ENCODE data around the gene OSBPL1A.

Gene OSBPL1A

GRCh38 chr18:24220318-24220688 is 177.3 kb downstream of the OSBPL1A start:
- no peak overlapping the region for H3K4me2 ChIP-seq (ENCODE audit: low read depth, low read length, poor library complexity, severe bottlenecking)
- H3K27ac ChIP-seq (ENCODE audit: low read depth, low read length) = no peak overlapping the region
- no peaks in the 10 kb centered on the region for H3K27me3 ChIP-seq (ENCODE audit: low read length)
- H3K79me2 ChIP-seq (ENCODE audit: insufficient read depth, low read length) = no peaks in the 10 kb centered on the region
- TF ChIP-seq, protein P1, sequence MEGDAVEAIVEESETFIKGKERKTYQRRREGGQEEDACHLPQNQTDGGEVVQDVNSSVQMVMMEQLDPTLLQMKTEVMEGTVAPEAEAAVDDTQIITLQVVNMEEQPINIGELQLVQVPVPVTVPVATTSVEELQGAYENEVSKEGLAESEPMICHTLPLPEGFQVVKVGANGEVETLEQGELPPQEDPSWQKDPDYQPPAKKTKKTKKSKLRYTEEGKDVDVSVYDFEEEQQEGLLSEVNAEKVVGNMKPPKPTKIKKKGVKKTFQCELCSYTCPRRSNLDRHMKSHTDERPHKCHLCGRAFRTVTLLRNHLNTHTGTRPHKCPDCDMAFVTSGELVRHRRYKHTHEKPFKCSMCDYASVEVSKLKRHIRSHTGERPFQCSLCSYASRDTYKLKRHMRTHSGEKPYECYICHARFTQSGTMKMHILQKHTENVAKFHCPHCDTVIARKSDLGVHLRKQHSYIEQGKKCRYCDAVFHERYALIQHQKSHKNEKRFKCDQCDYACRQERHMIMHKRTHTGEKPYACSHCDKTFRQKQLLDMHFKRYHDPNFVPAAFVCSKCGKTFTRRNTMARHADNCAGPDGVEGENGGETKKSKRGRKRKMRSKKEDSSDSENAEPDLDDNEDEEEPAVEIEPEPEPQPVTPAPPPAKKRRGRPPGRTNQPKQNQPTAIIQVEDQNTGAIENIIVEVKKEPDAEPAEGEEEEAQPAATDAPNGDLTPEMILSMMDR (IDR thresholded peaks at IDR 0.05; ENCODE audit: insufficient read depth, low read length, poor library complexity, severe bottlenecking) = no peak
- no peak for TF ChIP-seq EZH2phosphoT487 (conservative IDR thresholded peaks at IDR 0.05; ENCODE audit: low read length)
- no peaks in the 10 kb centered on the region for H3F3A ChIP-seq (ENCODE audit: insufficient read depth)
- H4K20me1 ChIP-seq (ENCODE audit: low read depth, low read length) = no peaks in the 10 kb centered on the region
- no peak overlapping the region for H3K9ac ChIP-seq (ENCODE audit: low read length)
- no peaks in the 10 kb centered on the region for H3K9me3 ChIP-seq (ENCODE audit: insufficient read depth, low read length)
- H3K36me3 ChIP-seq (ENCODE audit: low read length) = no peaks in the 10 kb centered on the region
- no peaks in the 10 kb centered on the region for H3K9me2 ChIP-seq (replicated peaks; ENCODE audit: insufficient read depth, low read length)
- no peak overlapping the region for H2AFZ ChIP-seq (ENCODE audit: low read depth, low read length, severe bottlenecking)
- H3K4me3 ChIP-seq (ENCODE audit: insufficient read depth, low read length, poor library complexity, severe bottlenecking) = no peak overlapping the region

DNA sequence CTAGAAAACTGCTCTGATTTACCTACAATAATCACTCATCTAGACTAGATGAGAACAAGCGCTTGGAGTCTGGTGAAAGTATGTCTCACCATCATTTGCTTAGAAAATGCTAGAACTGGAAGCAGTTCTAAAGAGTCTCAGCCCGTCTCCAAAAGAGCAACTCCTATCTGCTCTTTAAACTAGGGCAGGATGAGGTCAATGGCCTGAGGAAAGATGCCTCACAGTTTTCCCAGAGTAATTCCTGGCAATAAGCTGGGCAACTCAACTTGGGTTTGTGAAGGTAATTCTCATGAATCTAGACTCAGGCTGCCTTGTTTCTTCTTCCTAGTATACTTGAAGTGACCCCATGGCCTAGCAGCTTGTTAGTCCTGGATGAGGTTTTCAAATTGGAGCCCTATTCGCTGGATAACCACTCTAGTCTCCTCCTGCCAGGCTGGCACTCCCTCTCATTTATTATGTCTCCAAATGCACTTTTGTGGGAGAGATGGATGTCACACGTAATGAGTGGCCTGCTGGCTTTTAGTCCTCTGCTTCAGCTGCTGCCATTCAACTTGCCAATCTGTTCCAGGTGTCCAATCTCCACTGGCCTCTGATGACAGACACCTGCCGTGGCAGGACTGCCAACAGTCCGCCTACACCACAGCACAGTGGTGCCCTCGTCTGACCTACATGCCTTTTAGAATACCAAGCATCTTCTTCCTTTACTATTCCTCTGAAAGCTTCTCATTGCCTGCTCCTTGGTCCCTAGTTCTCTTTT is 177.9 kb downstream of the OSBPL1A start:
- H3K4me3 ChIP-seq (ENCODE audit: insufficient read depth, low read length, poor library complexity, severe bottlenecking) = no peak overlapping the region

DNA sequence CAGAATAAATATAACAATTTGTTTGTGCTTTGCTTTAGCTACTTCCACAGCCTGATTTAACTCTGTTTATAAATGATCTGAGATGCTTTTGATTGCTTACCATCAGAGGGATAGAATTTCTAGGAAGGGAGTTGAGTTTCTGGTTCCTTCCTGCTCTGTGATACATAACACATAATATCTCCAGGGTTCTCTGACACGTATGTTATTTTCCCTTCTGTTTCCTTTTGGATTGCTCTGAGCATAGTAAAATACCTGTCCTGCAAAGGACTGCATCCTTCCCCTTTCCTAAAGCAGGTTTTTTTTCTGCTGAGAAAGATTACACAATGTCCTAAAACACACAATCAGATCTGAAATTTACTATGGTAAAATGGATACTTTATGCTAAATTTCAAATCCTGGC is 182.7 kb downstream of the OSBPL1A start:
- TF ChIP-seq, protein P1 (IDR thresholded peaks at IDR 0.05; ENCODE audit: insufficient read depth, low read length, poor library complexity, severe bottlenecking) = no peak
- no peak for TF ChIP-seq EZH2phosphoT487 (conservative IDR thresholded peaks at IDR 0.05; ENCODE audit: low read length)
- Histone ChIP-seq H3K9me2 (replicated peaks; ENCODE audit: insufficient read depth, low read length) (no peaks in the 10 kb centered on the region), H3F3A (ENCODE audit: insufficient read depth) (no peaks in the 10 kb centered on the region), H3K9me3 (ENCODE audit: insufficient read depth, low read length) (no peaks in the 10 kb centered on the region), H3K9ac (ENCODE audit: low read length) (no peak overlapping the region), H3K4me3 (ENCODE audit: insufficient read depth, low read length, poor library complexity, severe bottlenecking) (no peak overlapping the region), H4K20me1 (ENCODE audit: low read depth, low read length) (no peaks in the 10 kb centered on the region), H3K27ac (ENCODE audit: low read depth, low read length) (no peak overlapping the region), H3K27me3 (ENCODE audit: low read length) (no peaks in the 10 kb centered on the region), H3K36me3 (ENCODE audit: low read length) (no peaks in the 10 kb centered on the region), H3K79me2 (ENCODE audit: insufficient read depth, low read length) (no peaks in the 10 kb centered on the region), H2AFZ (ENCODE audit: low read depth, low read length, severe bottlenecking) (no peak overlapping the region), H3K4me2 (ENCODE audit: low read depth, low read length, poor library complexity, severe bottlenecking) (no peak overlapping the region)

More for the DNA sequence above, 177.9 kb downstream of the OSBPL1A start:
- no peak overlapping the region for H3K4me2 ChIP-seq (ENCODE audit: low read depth, low read length, poor library complexity, severe bottlenecking)
- H2AFZ ChIP-seq (ENCODE audit: low read depth, low read length, severe bottlenecking) = no peak overlapping the region
- H3K27ac ChIP-seq (ENCODE audit: low read depth, low read length) = no peak overlapping the region
- H3K9me3 ChIP-seq (ENCODE audit: insufficient read depth, low read length) = no peaks in the 10 kb centered on the region
- no peaks in the 10 kb centered on the region for H3K79me2 ChIP-seq (ENCODE audit: insufficient read depth, low read length)
- H3K36me3 ChIP-seq (ENCODE audit: low read length) = no peaks in the 10 kb centered on the region
- H3K9ac ChIP-seq (ENCODE audit: low read length) = no peak overlapping the region
- TF ChIP-seq EZH2phosphoT487 (conservative IDR thresholded peaks at IDR 0.05; ENCODE audit: low read length) = no peak
- TF ChIP-seq, protein P1 (IDR thresholded peaks at IDR 0.05; ENCODE audit: insufficient read depth, low read length, poor library complexity, severe bottlenecking) = no peak
- no peaks in the 10 kb centered on the region for H4K20me1 ChIP-seq (ENCODE audit: low read depth, low read length)
- H3F3A ChIP-seq (ENCODE audit: insufficient read depth) = no peaks in the 10 kb centered on the region
- H3K27me3 ChIP-seq (ENCODE audit: low read length) = no peaks in the 10 kb centered on the region
- H3K9me2 ChIP-seq (replicated peaks; ENCODE audit: insufficient read depth, low read length) = no peaks in the 10 kb centered on the region

All from SU-DHL-6 (cell line).